AG04450 (cell line): ENCODE measurements around the gene PCOLCE2. TPM values are rescaled to one million over a fixed set of nuclear protein-coding genes. Genes with fewer than 3 reads are reported as not detected.
A peak's percentile ranks its signal among the peaks of the same experiment; 100 is the strongest.

ENCODE experiments used
- CTCF ChIA-PET: fragments of 300-600, 350-600 bp; formaldehyde crosslinking; extraction: SDS; loops from one replicate; lab custom pipeline; 2022; ENCODE audit warnings: antibody characterized with exemption, inconsistent platforms; lab: Charles Lee
- POLR2A ChIA-PET: fragments of 350-600 bp; formaldehyde crosslinking; extraction: SDS; loops from one replicate; lab custom pipeline; 2021; ENCODE audit warnings: antibody characterized with exemption, inconsistent platforms; lab: Yijun Ruan, JAX
- DNase-seq: peaks from one replicate; pipeline ENCODE4 v3.0.0-alpha.2; 2011; ENCODE audit warnings: low read depth, low spot score
- H3K27ac ChIP-seq: one replicate; pipeline ENCODE4 v1.5.1; 2012; ENCODE audit warnings: low read depth, low read length, control low read depth
- H3K27me3 ChIP-seq: one replicate; pipeline ENCODE4 v1.6.0; 2012; ENCODE audit warnings: low read length; ENCODE audit not compliant: control insufficient read depth, insufficient read depth
- H3K4me3 ChIP-seq: 2 replicates; pipeline ENCODE4 v1.5.1; 2011; ENCODE audit warnings: mild to moderate bottlenecking, low read depth, low read length, control low read depth
- H3K9me3 ChIP-seq: 2 replicates; pipeline ENCODE4 v1.5.1; 2012; ENCODE audit warnings: low read length; ENCODE audit not compliant: control insufficient read depth, insufficient read depth
- polyA plus RNA-seq: library from polyadenylated mRNA; depleted of rRNA; stranded (reverse); fragments of >200 nt; gene quantifications from 2 replicates; pipeline ENCODE4 v1.2.3, GENCODE V29; 2011
- TF ChIP-seq, protein P1 (sequence below): IDR thresholded peaks from 2 replicates; pipeline ENCODE4 v1.5.1; 2011; ENCODE audit warnings: low read depth, low read length, control low read depth, inconsistent platforms

PCOLCE2 gene
- polyA plus RNA-seq, 1 experiment, result 1.1 TPM

DNA sequence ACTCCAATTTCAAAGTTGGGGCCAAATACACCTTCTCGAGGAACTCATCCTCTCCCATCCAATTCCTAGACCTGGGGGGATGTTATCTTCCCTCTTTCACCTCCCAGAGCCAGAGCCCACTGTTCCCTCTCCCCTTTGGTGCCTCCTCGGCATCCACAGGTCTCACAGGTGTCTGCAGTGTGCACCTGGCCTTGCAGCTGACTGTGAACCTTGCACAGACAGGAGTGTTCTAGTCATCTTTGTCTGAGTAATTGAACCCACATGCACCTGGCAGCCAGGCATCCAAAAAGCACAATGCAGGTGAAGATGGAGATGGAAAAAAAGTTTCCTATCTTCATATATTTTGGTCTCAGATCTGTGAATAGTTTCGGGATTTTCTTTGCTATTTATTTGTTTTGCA is 30.8 kb downstream of the PCOLCE2 start:
- H3K27ac ChIP-seq, result no peak overlapping the region
- no peak overlapping the region for H3K4me3 ChIP-seq
- H3K27me3 ChIP-seq, result peaks cover 4% of the 10 kb centered on the region
- ChIA-PET CTCF (no interaction called here), POLR2A (no interaction called here)
- TF ChIP-seq, protein P1, sequence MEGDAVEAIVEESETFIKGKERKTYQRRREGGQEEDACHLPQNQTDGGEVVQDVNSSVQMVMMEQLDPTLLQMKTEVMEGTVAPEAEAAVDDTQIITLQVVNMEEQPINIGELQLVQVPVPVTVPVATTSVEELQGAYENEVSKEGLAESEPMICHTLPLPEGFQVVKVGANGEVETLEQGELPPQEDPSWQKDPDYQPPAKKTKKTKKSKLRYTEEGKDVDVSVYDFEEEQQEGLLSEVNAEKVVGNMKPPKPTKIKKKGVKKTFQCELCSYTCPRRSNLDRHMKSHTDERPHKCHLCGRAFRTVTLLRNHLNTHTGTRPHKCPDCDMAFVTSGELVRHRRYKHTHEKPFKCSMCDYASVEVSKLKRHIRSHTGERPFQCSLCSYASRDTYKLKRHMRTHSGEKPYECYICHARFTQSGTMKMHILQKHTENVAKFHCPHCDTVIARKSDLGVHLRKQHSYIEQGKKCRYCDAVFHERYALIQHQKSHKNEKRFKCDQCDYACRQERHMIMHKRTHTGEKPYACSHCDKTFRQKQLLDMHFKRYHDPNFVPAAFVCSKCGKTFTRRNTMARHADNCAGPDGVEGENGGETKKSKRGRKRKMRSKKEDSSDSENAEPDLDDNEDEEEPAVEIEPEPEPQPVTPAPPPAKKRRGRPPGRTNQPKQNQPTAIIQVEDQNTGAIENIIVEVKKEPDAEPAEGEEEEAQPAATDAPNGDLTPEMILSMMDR, result no peak
- DNase-seq, result no peak
- H3K9me3 ChIP-seq, result no peaks in the 10 kb centered on the region

DNA sequence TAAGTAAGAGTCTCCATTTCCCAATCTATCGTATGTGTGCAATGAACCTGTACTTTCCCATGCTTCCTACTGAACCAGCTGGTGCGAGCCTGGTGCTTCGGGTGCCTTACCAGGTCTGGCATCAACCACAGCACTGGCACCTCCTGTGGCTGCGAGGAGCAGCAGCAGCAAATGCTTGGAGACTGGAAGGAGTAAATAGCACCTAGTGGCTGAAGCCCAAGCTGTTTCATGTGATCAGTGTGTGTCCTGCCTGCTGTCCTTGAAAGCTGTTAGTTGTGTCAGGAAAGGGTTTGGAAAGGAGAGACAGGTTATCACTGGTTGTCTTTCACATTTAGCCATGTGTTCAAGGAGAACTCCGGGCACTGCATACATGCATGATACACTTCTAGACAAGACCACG is 31.8 kb downstream of the PCOLCE2 start:
- Histone ChIP-seq H3K4me3 (no peak overlapping the region), H3K27ac (no peak overlapping the region), H3K27me3 (peaks cover 3% of the 10 kb centered on the region), H3K9me3 (no peaks in the 10 kb centered on the region)
- TF ChIP-seq, protein P1, result no peak
- POLR2A ChIA-PET, result no interaction called here
- no peak for DNase-seq
- CTCF ChIA-PET, result interaction anchor here (0.6 to 1.1 kb wide), 3 partner anchors 8 to 29 kb away, joined by 3 to 5 read pairs (median 4); no protein-coding TSS in a partner anchor

DNA sequence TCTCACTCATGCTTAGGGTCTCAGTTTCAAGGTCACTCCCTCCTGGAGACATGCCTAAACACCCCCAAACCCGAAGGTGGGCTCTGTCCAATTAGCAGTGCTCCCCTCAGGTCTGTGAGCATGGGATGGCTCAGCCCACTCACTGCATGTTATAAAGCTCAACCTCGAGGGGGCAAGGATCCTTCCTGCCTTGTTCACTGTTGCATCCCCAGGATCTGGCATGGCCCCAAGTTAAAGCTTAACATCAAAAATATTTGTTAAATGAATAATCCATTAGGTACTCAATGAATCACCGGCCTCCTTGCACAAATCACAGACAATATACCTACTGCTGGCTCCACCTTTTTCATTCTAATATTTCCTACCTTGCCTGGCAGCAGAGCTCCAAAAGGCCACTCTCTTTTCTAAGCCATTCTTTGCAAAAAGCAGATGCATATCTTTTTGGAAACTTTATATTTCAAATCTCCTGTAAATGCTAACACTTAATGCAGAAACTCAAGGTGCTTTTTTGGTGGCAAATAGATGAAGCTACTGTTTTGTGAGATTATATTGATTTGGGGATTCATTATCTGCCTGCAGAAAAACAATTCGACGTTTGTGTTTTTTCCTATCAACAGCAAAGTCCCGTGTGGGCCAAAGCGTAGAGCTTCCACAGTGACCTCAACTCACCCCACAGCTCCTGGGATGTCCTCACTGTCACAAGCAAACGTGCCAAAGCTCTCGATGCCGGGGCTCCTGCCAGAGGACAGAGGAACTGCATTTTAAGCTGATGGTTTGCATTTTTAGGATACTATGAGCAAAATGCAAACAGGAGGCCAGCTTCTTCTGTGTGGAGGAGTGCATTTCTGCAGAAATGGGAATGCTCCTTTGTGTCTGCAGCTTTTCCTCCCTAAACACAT is 35.4 kb downstream of the PCOLCE2 start:
- Histone ChIP-seq H3K27me3 (no peaks in the 10 kb centered on the region), H3K4me3 (no peak overlapping the region), H3K27ac (no peak overlapping the region), H3K9me3 (no peaks in the 10 kb centered on the region)
- DNase-seq, result no peak
- TF ChIP-seq, protein P1, result no peak
- ChIA-PET CTCF (interaction anchor here (0.5 to 2.0 kb wide), 2 partner anchors 25 to 34 kb away, joined by 4 to 9 read pairs; no protein-coding TSS in a partner anchor), POLR2A (no interaction called here)

DNA sequence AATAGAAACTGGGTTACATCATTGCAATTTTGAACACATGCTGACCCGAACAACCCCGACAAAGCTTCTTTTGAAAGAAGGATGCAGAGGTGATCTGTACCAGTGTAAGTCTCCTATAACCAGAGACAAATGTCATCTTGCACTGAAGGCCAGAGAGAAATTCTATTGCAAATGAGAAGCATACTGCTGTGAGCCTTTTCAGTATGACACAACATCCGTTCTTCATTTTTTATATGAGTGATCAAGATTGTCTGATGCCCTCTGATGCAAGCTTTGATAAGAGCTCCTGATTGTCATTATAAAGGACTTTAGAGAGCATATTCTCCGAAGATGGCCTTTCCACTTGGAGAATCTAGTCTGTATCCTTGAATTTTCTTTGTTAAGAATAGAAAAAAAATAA is 36.9 kb downstream of the PCOLCE2 start:
- ChIA-PET POLR2A (no interaction called here), CTCF (no interaction called here)
- TF ChIP-seq, protein P1, result no peak
- no peaks in the 10 kb centered on the region for H3K27me3 ChIP-seq
- H3K4me3 ChIP-seq, result no peak overlapping the region
- H3K27ac ChIP-seq, result no peak overlapping the region
- DNase-seq, result no peak
- H3K9me3 ChIP-seq, result no peaks in the 10 kb centered on the region

DNA sequence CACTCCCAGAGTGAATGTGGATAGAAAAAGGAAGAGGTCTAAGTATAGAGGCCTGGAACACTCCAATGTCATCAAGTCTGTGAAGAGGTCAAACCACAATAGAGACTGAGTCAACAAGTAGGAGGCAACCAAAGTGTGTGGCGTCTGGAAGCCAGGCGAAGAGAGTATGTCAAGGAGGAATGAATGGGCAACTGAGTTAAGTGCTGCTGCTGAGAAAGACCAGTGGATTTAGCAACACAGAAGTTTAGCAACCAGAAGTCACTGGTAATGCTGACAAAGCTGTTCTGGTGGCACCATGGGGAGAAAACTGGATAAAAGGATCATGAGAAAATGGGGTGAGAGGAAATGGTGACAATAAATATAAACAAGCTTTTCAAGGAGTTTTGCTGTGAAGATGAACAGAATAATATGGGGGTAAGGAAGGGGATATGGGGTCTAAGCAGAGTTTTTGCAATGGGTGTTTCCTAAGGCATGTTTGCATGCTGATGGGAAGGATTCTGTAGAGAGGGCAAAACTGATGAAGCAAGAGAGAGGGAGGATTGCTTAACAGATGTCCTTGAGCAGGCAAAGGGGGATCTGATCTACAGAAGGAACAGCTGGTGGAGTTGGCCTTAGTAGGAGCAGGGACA is 38.4 kb downstream of the PCOLCE2 start:
- Histone ChIP-seq H3K27ac (no peak overlapping the region), H3K4me3 (no peak overlapping the region), H3K27me3 (no peaks in the 10 kb centered on the region), H3K9me3 (no peaks in the 10 kb centered on the region)
- ChIA-PET CTCF (interaction anchor here (4.1 kb wide), 1 partner anchor 22 kb away, joined by 19 read pairs; no protein-coding TSS in a partner anchor), POLR2A (no interaction called here)
- TF ChIP-seq, protein P1, result no peak
- DNase-seq, result peak; percentile 24
